Smooth muscle cell (in vitro differentiated cells): ENCODE measurements around the gene MCEMP1. TPM values are rescaled to one million over a fixed set of nuclear protein-coding genes. Genes with fewer than 3 reads are reported as not detected.

Experiments used
- DNase-seq: peaks from one replicate; lab custom pipeline; 2025; ENCODE audit not compliant: unreplicated experiment; lab: John Stamatoyannopoulos, UW
- H2AFZ ChIP-seq: fragments of 200-600 bp; sonication (generic); 2 replicates; pipeline ENCODE4 v1.6.0; 2016; ENCODE audit warnings: antibody characterized with exemption, low read depth, mild to moderate bottlenecking
- H3F3A ChIP-seq: fragments of 200-600 bp; sonication (generic); 2 replicates; pipeline ENCODE4 v1.6.0; 2017; ENCODE audit warnings: antibody characterized with exemption, low read depth
- H3K27ac ChIP-seq: fragments of 200-600 bp; sonication (generic); 2 replicates; pipeline ENCODE4 v1.5.1; 2016; ENCODE audit warnings: low read depth, mild to moderate bottlenecking
- H3K27me3 ChIP-seq: fragments of 200-600 bp; sonication (generic); 2 replicates; pipeline ENCODE4 v1.6.1; 2016; ENCODE audit warnings: low read depth, mild to moderate bottlenecking
- H3K36me3 ChIP-seq: fragments of 200-600 bp; sonication (generic); 2 replicates; pipeline ENCODE4 v1.5.1; 2016; ENCODE audit warnings: low read depth
- H3K4me1 ChIP-seq: fragments of 200-600 bp; sonication (generic); 2 replicates; pipeline ENCODE4 v1.5.1; 2016; ENCODE audit warnings: low read depth
- H3K4me2 ChIP-seq: fragments of 200-600 bp; sonication (generic); 2 replicates; pipeline ENCODE4 v1.6.0; 2016; ENCODE audit warnings: mild to moderate bottlenecking
- H3K4me3 ChIP-seq: fragments of 200-600 bp; sonication (generic); 2 replicates; pipeline ENCODE4 v1.5.1; 2016; ENCODE audit warnings: mild to moderate bottlenecking
- H3K79me2 ChIP-seq: fragments of 200-600 bp; sonication (generic); 2 replicates; pipeline ENCODE4 v1.6.0; 2016; ENCODE audit warnings: low read depth, mild to moderate bottlenecking
- H3K9ac ChIP-seq: fragments of 200-600 bp; sonication (generic); 2 replicates; pipeline ENCODE4 v1.6.0; 2016; ENCODE audit warnings: low read depth
- H3K9me3 ChIP-seq: fragments of 200-600 bp; sonication (generic); replicated peaks from 2 replicates; pipeline ENCODE4 v1.5.1; 2016; ENCODE audit warnings: low read depth
- H4K20me1 ChIP-seq: fragments of 200-600 bp; sonication (generic); 2 replicates; pipeline ENCODE4 v1.6.0; 2016; ENCODE audit warnings: low read depth
- CTCF ChIP-seq: fragments of 200-600 bp; sonication (generic); IDR thresholded peaks from 2 replicates; pipeline ENCODE4 v1.5.1; 2017; ENCODE audit warnings: borderline replicate concordance, mild to moderate bottlenecking, antibody characterized with exemption; ENCODE audit not compliant: insufficient read depth, poor library complexity, severe bottlenecking
- WGBS: methylation state at CpG from one replicate; pipeline ENCODE4 v1.1.7; 2016; ENCODE audit warnings: low lambda C conversion rate; 5-methylcytosine and 5-hydroxymethylcytosine counted together
- polyA plus RNA-seq: library from polyadenylated mRNA; unstranded; fragments of >200 nt; fragmentation: Nextera tagmentation; extraction: Ambion mirVana; gene quantifications from 2 replicates; pipeline ENCODE4 v1.2.1, GENCODE V29; 2016
- total RNA-seq: library from RNA; depleted of rRNA; stranded (reverse); fragments of >200 nt; gene quantifications from 2 replicates; pipeline ENCODE4 v1.2.3, GENCODE V29; 2014

The MCEMP1 gene
- total and polyA plus RNA-seq, 2 experiments from 2014 or later, result not detected

- TF ChIP-seq CTCF, result no peak
- Histone ChIP-seq H3K9ac (no peak overlapping the region), H3K9me3 (no peaks in the 10 kb centered on the region), H3K27me3 (peaks cover 55% of the 10 kb centered on the region), H3K36me3 (no peaks in the 10 kb centered on the region), H3K4me1 (no peaks in the 10 kb centered on the region), H2AFZ (no peak overlapping the region), H3K4me3 (no peak overlapping the region), H3F3A (no peaks in the 10 kb centered on the region), H3K79me2 (no peaks in the 10 kb centered on the region), H4K20me1 (no peaks in the 10 kb centered on the region), H3K27ac (no peak overlapping the region), H3K4me2 (no peak overlapping the region)
- DNase-seq, result no peak
- 55% methylated on average over 9 of the region's 9 CpGs for WGBS
Observed at GRCh38 chr19:7672522-7672921, 4.4 kb upstream of the MCEMP1 start.

DNA sequence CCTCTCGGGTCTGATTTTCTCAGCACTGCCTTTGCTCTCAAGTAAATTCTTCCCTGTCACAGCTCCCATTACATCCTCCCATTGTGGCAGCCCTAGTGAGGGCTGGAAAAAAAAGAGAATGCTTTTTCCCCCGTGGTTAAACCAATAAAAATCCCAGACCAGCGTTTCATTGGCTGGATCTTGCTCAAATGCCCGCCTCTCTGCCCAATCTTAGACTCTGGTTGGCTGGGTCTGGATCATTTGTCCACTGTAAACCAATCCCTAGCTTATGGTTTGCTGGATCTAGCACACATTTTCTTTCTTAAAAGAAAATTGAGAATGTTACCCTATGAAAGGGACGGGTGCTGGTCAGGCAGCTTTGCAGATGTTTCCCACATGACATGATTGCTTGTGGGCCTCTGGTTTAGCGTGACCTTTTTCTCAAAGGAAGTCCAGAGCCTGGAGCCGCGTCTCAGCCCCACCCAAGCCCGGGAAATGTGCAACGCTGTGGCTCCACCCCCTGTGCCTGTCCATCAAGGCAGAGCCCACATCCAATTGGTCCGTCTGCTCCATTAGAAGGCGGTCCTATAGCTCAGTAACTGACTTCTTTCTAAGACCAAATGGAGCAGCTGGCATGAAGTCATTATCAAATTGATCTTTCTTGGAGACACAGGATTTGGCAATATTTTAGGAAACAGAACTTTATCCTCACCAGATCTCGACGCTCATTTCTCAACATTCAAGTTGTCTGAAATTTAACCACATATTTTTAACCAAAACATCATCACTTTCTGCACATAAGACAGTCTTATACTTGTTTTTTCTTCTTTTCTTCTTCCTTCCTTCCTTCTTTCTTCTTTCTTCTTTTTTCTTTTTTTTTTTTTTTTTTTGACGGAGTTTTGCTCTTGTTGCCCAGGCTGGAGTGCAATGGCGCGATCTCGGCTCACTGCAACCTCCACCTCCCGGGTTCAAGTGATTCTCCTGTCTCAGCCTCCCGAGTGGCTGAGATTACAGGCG, 2.6 kb upstream of the MCEMP1 start:
- Histone ChIP-seq H3K4me3 (no peak overlapping the region), H3K4me1 (no peaks in the 10 kb centered on the region), H3K79me2 (no peaks in the 10 kb centered on the region), H3K9ac (no peak overlapping the region), H4K20me1 (no peaks in the 10 kb centered on the region), H3K27ac (no peak overlapping the region), H2AFZ (no peak overlapping the region), H3K9me3 (no peaks in the 10 kb centered on the region), H3F3A (no peaks in the 10 kb centered on the region), H3K4me2 (no peak overlapping the region), H3K36me3 (no peaks in the 10 kb centered on the region), H3K27me3 (peaks cover 42% of the 10 kb centered on the region)
- WGBS, result 46% methylated on average over 15 of the region's 21 CpGs
- TF ChIP-seq CTCF, result no peak
- DNase-seq, result no peak

GRCh38 chr19:7676376-7676775, 514 bp upstream of the MCEMP1 start:
- no peaks in the 10 kb centered on the region for H3K36me3 ChIP-seq
- H3K4me3 ChIP-seq, result no peak overlapping the region
- no peaks in the 10 kb centered on the region for H3K9me3 ChIP-seq
- no peak for DNase-seq
- no peak overlapping the region for H3K27ac ChIP-seq
- H2AFZ ChIP-seq, result no peak overlapping the region
- no peaks in the 10 kb centered on the region for H4K20me1 ChIP-seq
- H3F3A ChIP-seq, result no peaks in the 10 kb centered on the region
- WGBS, result 68% methylated on average over 7 of the region's 7 CpGs
- H3K4me1 ChIP-seq, result no peaks in the 10 kb centered on the region
- H3K79me2 ChIP-seq, result peaks cover 5% of the 10 kb centered on the region
- peaks cover 29% of the 10 kb centered on the region for H3K27me3 ChIP-seq
- H3K9ac ChIP-seq, result no peak overlapping the region
- TF ChIP-seq CTCF, result no peak
- H3K4me2 ChIP-seq, result no peak overlapping the region
